Psoas muscle (tissue), 7 donors: ENCODE data around the gene GRIK1. TPM values are rescaled to one million over a fixed set of nuclear protein-coding genes. Genes with fewer than 3 reads are reported as not detected.

ENCODE experiments used
- polyA plus RNA-seq, 3 donors: library from polyadenylated mRNA; stranded (reverse); fragments of 200-250 nt; gene quantifications; one replicate each; pipeline ENCODE4 v1.2.3, GENCODE V29; 2013
- total RNA-seq, 4 donors: library from RNA; stranded (reverse); fragmentation: NEBNext Ultra II Directional in 2 of 4; extraction: Animal tissue kit (Norgen Biotek cat#: 25700) in 2 of 4; gene quantifications; one replicate each; pipeline versions ENCODE4 v1.2.1 to v1.2.4, GENCODE V29; 2021 to 2023
- donor health status: healthy with polysubstance abuse.
- donor health status: DM: no; HTN: no; CAD: no; lungs with moderate emphysema.
- donor health status: Bipolar disorder and iron deficiency.
- donor health status: healthy.
- donor health status: DM: no; HTN: no; CAD: no.
- donor health status: DM: no; HTN: no; CAD: no.
- donor health status: DM: yes; HTN: yes; CAD: no.

GRIK1 gene
- total and polyA plus RNA-seq, 7 donors, result 0.01 to 0.04 TPM; not detected in 5

Other genes with a start within 250 kb of the GRIK1 start
- gene CLDN17, start 226.8 kb upstream of the GRIK1 start, total RNA-seq, result not detected
- gene CLDN17, start 226.8 kb upstream of the GRIK1 start, polyA plus RNA-seq, result not detected